Measurements from ENCODE around the gene METTL4.

Gene METTL4

GRCh38 chr18:2571200-2572170 lies at the start of gene METTL4, which contains the start of gene NDC80:
TSS of gene METTL4 (minus strand) at chr18:2571505. CDS start at chr18:2567216, 4,289 bp downstream.
TSS of gene NDC80 (plus strand) at chr18:2571557. CDS start at chr18:2572986, 1,429 bp downstream.
- Histone ChIP-seq H3K9me3 (ENCODE audit: control insufficient read depth, insufficient read depth, low read length) (no peaks in the 10 kb centered on the region), H3K4me1 (ENCODE audit: insufficient read depth, low read length) (peaks cover 11% of the 10 kb centered on the region), H3K36me3 (ENCODE audit: insufficient read depth, low read length) (peaks cover 6% of the 10 kb centered on the region; the same call in 1 of the 2 replicates), H3K9ac (ENCODE audit: low read depth, low read length) (peak within 1 kb of the TSS; percentile 96)

GRCh38 chr18:2618009-2618408 lies 46.7 kb upstream of the METTL4 start:
- Histone ChIP-seq H3K4me1 (ENCODE audit: insufficient read depth, low read length) (no peaks in the 10 kb centered on the region), H3K9me3 (ENCODE audit: control insufficient read depth, insufficient read depth, low read length) (no peaks in the 10 kb centered on the region), H3K9ac (ENCODE audit: low read depth, low read length) (no peak overlapping the region), H3K36me3 (ENCODE audit: insufficient read depth, low read length) (peaks cover 8% of the 10 kb centered on the region)

GRCh38 chr18:2617401-2617998 lies 46.2 kb upstream of the METTL4 start:
- H3K9me3 ChIP-seq (ENCODE audit: control insufficient read depth, insufficient read depth, low read length): no peaks in the 10 kb centered on the region
- no peak overlapping the region for H3K9ac ChIP-seq (ENCODE audit: low read depth, low read length)
- no peaks in the 10 kb centered on the region for H3K4me1 ChIP-seq (ENCODE audit: insufficient read depth, low read length)
- H3K36me3 ChIP-seq (ENCODE audit: insufficient read depth, low read length): peaks cover 8% of the 10 kb centered on the region

- Histone ChIP-seq H3K4me1 (ENCODE audit: insufficient read depth, low read length) (no peaks in the 10 kb centered on the region), H3K9ac (ENCODE audit: low read depth, low read length) (no peak overlapping the region), H3K9me3 (ENCODE audit: control insufficient read depth, insufficient read depth, low read length) (no peaks in the 10 kb centered on the region), H3K36me3 (ENCODE audit: insufficient read depth, low read length) (peaks cover 19% of the 10 kb centered on the region)
These were observed 41.7 kb upstream of the METTL4 start for GRCh38 chr18:2612996-2613395.

- Histone ChIP-seq H3K9ac (ENCODE audit: low read depth, low read length) (no peak overlapping the region), H3K9me3 (ENCODE audit: control insufficient read depth, insufficient read depth, low read length) (no peaks in the 10 kb centered on the region), H3K36me3 (ENCODE audit: insufficient read depth, low read length) (peaks cover 19% of the 10 kb centered on the region), H3K4me1 (ENCODE audit: insufficient read depth, low read length) (no peaks in the 10 kb centered on the region)
These were observed 39.2 kb upstream of the METTL4 start for GRCh38 chr18:2610549-2610948.

- Histone ChIP-seq H3K36me3 (ENCODE audit: insufficient read depth, low read length) (peaks cover 15% of the 10 kb centered on the region), H3K9me3 (ENCODE audit: control insufficient read depth, insufficient read depth, low read length) (no peaks in the 10 kb centered on the region)
These were observed 38.3 kb upstream of the METTL4 start for GRCh38 chr18:2609604-2610003.

GRCh38 chr18:2606335-2606734 lies 35.0 kb upstream of the METTL4 start:
- Histone ChIP-seq H3K4me1 (ENCODE audit: insufficient read depth, low read length) (no peaks in the 10 kb centered on the region), H3K9me3 (ENCODE audit: control insufficient read depth, insufficient read depth, low read length) (no peaks in the 10 kb centered on the region), H3K36me3 (ENCODE audit: insufficient read depth, low read length) (peaks cover 12% of the 10 kb centered on the region), H3K9ac (ENCODE audit: low read depth, low read length) (no peak overlapping the region)

More at GRCh38 chr18:2609604-2610003, 38.3 kb upstream of the METTL4 start:
- no peak overlapping the region for H3K9ac ChIP-seq (ENCODE audit: low read depth, low read length)
- no peaks in the 10 kb centered on the region for H3K4me1 ChIP-seq (ENCODE audit: insufficient read depth, low read length)

GRCh38 chr18:2602844-2603243 lies 31.5 kb upstream of the METTL4 start:
- peaks cover 3% of the 10 kb centered on the region for H3K36me3 ChIP-seq (ENCODE audit: insufficient read depth, low read length)
- H3K9me3 ChIP-seq (ENCODE audit: control insufficient read depth, insufficient read depth, low read length): no peaks in the 10 kb centered on the region
- H3K4me1 ChIP-seq (ENCODE audit: insufficient read depth, low read length): no peaks in the 10 kb centered on the region
- H3K9ac ChIP-seq (ENCODE audit: low read depth, low read length): no peak overlapping the region

- H3K4me1 ChIP-seq (ENCODE audit: insufficient read depth, low read length): 0 out of 2 replicates have a peak, but pooled peaks cover 2% of the 10 kb centered on the region
- H3K9me3 ChIP-seq (ENCODE audit: control insufficient read depth, insufficient read depth, low read length): no peaks in the 10 kb centered on the region
- no peak overlapping the region for H3K9ac ChIP-seq (ENCODE audit: low read depth, low read length)
- peaks cover 8% of the 10 kb centered on the region for H3K36me3 ChIP-seq (ENCODE audit: insufficient read depth, low read length)
These were observed 26.3 kb upstream of the METTL4 start for GRCh38 chr18:2597639-2598038.

GRCh38 chr18:2590303-2590702 lies 19.0 kb upstream of the METTL4 start:
- Histone ChIP-seq H3K9me3 (ENCODE audit: control insufficient read depth, insufficient read depth, low read length) (no peaks in the 10 kb centered on the region), H3K36me3 (ENCODE audit: insufficient read depth, low read length) (peaks cover 11% of the 10 kb centered on the region), H3K4me1 (ENCODE audit: insufficient read depth, low read length) (0 out of 2 replicates have a peak, but pooled peaks cover 2% of the 10 kb centered on the region)

GRCh38 chr18:2589345-2590068 lies 18.2 kb upstream of the METTL4 start:
- Histone ChIP-seq H3K36me3 (ENCODE audit: insufficient read depth, low read length) (peaks cover 10% of the 10 kb centered on the region), H3K9me3 (ENCODE audit: control insufficient read depth, insufficient read depth, low read length) (no peaks in the 10 kb centered on the region), H3K4me1 (ENCODE audit: insufficient read depth, low read length) (0 out of 2 replicates have a peak, but pooled peaks cover 2% of the 10 kb centered on the region), H3K9ac (ENCODE audit: low read depth, low read length) (no peak overlapping the region)

More at GRCh38 chr18:2590303-2590702, 19.0 kb upstream of the METTL4 start:
- H3K9ac ChIP-seq (ENCODE audit: low read depth, low read length): no peak overlapping the region

GRCh38 chr18:2588666-2589344 lies 17.5 kb upstream of the METTL4 start:
- H3K9me3 ChIP-seq (ENCODE audit: control insufficient read depth, insufficient read depth, low read length): no peaks in the 10 kb centered on the region
- H3K9ac ChIP-seq (ENCODE audit: low read depth, low read length): no peak overlapping the region
- H3K36me3 ChIP-seq (ENCODE audit: insufficient read depth, low read length): peaks cover 10% of the 10 kb centered on the region
- H3K4me1 ChIP-seq (ENCODE audit: insufficient read depth, low read length): 0 out of 2 replicates have a peak, but pooled peaks cover 2% of the 10 kb centered on the region

- 0 out of 2 replicates have a peak, but pooled peaks cover 1% of the 10 kb centered on the region for H3K4me1 ChIP-seq (ENCODE audit: insufficient read depth, low read length)
- no peaks in the 10 kb centered on the region for H3K9me3 ChIP-seq (ENCODE audit: control insufficient read depth, insufficient read depth, low read length)
- peaks cover 10% of the 10 kb centered on the region for H3K36me3 ChIP-seq (ENCODE audit: insufficient read depth, low read length)
- no peak overlapping the region for H3K9ac ChIP-seq (ENCODE audit: low read depth, low read length)
These were observed 16.5 kb upstream of the METTL4 start for GRCh38 chr18:2587788-2588187.

Data from ES-I3 (cell line).